ENCODE results near the gene PLXNA4. TPM values are rescaled to one million over a fixed set of nuclear protein-coding genes. Genes with fewer than 3 reads are reported as not detected.

PLXNA4 gene
- total RNA-seq, 4 donors from 2014 or later, result 0.31 to 0.66 (median 0.43) TPM

- no peaks in the 10 kb centered on the region for H3K9me3 ChIP-seq
- in situ Hi-C loops (cut with MboI; ENCODE audit: low sequenced_read_pairs in 4 of 4) (no loop called here), intact Hi-C loops (cut with DNase I; ENCODE audit: low total_unique reads) (no loop called here)
- H3K4me3 ChIP-seq, result no peak overlapping the region
- no peak for ATAC-seq
- no peak for DNase-seq
- TF ChIP-seq POLR2A (IDR thresholded peaks at IDR 0.05), result no peak
- TF ChIP-seq CTCF (IDR thresholded peaks at IDR 0.05 in 4 of 5, conservative IDR thresholded peaks at IDR 0.05 in 1 of 5), result no peak
- H3K4me1 ChIP-seq, result no peaks in the 10 kb centered on the region
- no peaks in the 10 kb centered on the region for H3K36me3 ChIP-seq
- no peaks in the 10 kb centered on the region for H3K27me3 ChIP-seq
- no peak overlapping the region for H3K27ac ChIP-seq
These were observed 54.8 kb downstream of the PLXNA4 start for GRCh38 chr7:132521423-132521822.

- Histone ChIP-seq H3K4me3 (no peak overlapping the region), H3K27ac (no peak overlapping the region), H3K36me3 (no peaks in the 10 kb centered on the region), H3K4me1 (no peaks in the 10 kb centered on the region), H3K9me3 (no peaks in the 10 kb centered on the region), H3K27me3 (no peaks in the 10 kb centered on the region)
- intact Hi-C loops (cut with DNase I; ENCODE audit: low total_unique reads) (no loop called here), in situ Hi-C loops (cut with MboI; ENCODE audit: low sequenced_read_pairs in 4 of 4) (no loop called here)
- ATAC-seq (no peak), DNase-seq (no peak)
- no peak for TF ChIP-seq POLR2A (IDR thresholded peaks at IDR 0.05)
- no peak for TF ChIP-seq CTCF (IDR thresholded peaks at IDR 0.05 in 4 of 5, conservative IDR thresholded peaks at IDR 0.05 in 1 of 5)
These were observed 55.5 kb downstream of the PLXNA4 start for GRCh38 chr7:132520591-132521280.

DNA sequence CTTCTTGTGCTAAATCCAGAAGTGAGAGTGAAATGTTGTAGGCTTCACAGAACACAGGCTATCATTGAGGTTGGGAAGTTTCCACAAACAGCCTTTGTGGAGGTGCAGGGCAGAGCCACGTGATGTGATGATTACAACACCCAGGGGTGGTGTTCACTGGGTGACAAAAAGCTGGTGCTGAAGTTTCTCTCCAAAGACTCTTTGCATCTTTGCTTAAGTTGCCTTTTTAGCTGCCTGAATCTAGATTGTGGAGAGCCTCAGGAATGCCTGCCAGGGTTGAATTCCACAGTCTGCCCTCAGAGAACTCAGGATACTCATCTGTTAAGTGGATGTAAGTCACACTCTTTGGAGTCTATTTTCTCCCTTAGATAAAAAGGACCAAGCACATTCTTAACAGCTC, 56.3 kb downstream of the PLXNA4 start:
- ATAC-seq, result no peak
- intact Hi-C loops (cut with DNase I; ENCODE audit: low total_unique reads) (no loop called here), in situ Hi-C loops (cut with MboI; ENCODE audit: low sequenced_read_pairs in 4 of 4) (no loop called here)
- no peak overlapping the region for H3K27ac ChIP-seq
- no peak for TF ChIP-seq CTCF (IDR thresholded peaks at IDR 0.05 in 4 of 5, conservative IDR thresholded peaks at IDR 0.05 in 1 of 5)
- no peak for TF ChIP-seq POLR2A (IDR thresholded peaks at IDR 0.05)
- DNase-seq, result no peak
- H3K27me3 ChIP-seq, result no peaks in the 10 kb centered on the region
- no peaks in the 10 kb centered on the region for H3K36me3 ChIP-seq
- no peaks in the 10 kb centered on the region for H3K4me1 ChIP-seq
- H3K4me3 ChIP-seq, result no peak overlapping the region
- H3K9me3 ChIP-seq, result no peaks in the 10 kb centered on the region

- Histone ChIP-seq H3K9me3 (no peaks in the 10 kb centered on the region), H3K27ac (no peak overlapping the region), H3K4me1 (no peaks in the 10 kb centered on the region), H3K27me3 (no peaks in the 10 kb centered on the region), H3K4me3 (no peak overlapping the region), H3K36me3 (no peaks in the 10 kb centered on the region)
- DNase-seq, result no peak
- in situ Hi-C loops (cut with MboI; ENCODE audit: low sequenced_read_pairs in 4 of 4) (no loop called here), intact Hi-C loops (cut with DNase I; ENCODE audit: low total_unique reads) (no loop called here)
- no peak for ATAC-seq
- no peak for TF ChIP-seq CTCF (IDR thresholded peaks at IDR 0.05 in 4 of 5, conservative IDR thresholded peaks at IDR 0.05 in 1 of 5)
- TF ChIP-seq POLR2A (IDR thresholded peaks at IDR 0.05), result no peak
These were observed 57.5 kb downstream of the PLXNA4 start for GRCh38 chr7:132518839-132519173.
